HG02981 (cell line): ENCODE measurements around the gene BCL10.
A peak's percentile ranks its signal among the peaks of the same experiment; 100 is the strongest.

Experiments
- ATAC-seq: cut with Tn5 transposase; IDR thresholded peaks from one replicate; pipeline ENCODE4 v1.9.1; 2021; ENCODE audit warnings: mild to moderate bottlenecking, moderate library complexity; ENCODE audit not compliant: unreplicated experiment

Gene BCL10

GRCh38 chr1:85300140-85300539 lies 23.7 kb upstream of the BCL10 start:
- ATAC-seq = no peak

DNA sequence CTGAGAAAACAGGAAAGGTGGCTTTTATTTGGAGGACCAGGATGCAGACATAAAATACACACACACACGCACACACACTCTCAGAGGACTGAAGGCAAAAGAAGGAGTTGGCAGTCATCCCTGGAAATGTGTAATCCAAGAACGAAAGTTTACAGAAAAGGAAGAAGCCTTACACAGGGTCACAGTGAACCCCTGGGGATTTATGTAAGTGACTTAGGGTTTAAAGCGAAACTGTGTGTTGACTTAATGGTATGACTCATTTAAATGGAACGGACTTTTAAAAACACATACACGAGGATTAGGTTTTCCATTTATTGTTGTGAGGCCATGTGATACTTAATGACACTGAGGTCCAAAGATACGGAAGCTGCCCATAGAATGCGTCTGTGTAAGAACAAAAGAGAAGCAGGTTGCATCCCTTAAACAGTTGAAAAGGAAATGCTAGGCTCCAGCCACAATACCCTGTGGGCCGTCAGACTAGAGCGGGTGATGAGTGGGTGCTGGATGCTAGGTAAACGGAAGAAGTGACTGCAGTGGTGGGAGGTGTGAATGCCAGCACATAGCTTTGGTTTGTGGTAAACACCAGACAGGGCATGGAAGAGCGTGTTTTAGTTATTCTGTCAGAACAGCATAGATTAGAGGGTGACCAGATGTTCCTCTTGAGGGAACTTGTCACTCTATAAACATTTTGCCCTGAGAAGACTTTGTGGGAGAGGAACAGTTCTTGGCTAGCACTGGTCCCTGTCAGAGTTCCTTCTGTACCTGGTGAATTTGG lies 21.6 kb upstream of the BCL10 start:
- peak; percentile 88 for ATAC-seq

DNA sequence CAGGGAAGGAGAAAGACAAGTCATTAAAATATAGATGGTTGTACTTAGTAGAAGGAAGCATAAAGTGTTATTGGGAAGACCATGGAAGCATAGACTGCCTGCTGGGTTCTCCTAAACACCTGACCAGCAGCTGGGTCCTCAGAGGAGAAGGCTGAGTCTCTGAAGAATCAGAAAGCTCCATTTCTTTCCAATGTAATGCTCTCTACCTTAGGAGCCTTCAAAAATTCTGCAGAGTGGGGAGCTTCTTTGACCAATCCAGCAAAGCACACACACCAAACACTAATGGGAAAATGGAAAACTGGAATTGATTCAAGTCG lies 21.1 kb upstream of the BCL10 start:
- no peak for ATAC-seq

GRCh38 chr1:85296980-85297379 lies 20.5 kb upstream of the BCL10 start:
- no peak for ATAC-seq

DNA sequence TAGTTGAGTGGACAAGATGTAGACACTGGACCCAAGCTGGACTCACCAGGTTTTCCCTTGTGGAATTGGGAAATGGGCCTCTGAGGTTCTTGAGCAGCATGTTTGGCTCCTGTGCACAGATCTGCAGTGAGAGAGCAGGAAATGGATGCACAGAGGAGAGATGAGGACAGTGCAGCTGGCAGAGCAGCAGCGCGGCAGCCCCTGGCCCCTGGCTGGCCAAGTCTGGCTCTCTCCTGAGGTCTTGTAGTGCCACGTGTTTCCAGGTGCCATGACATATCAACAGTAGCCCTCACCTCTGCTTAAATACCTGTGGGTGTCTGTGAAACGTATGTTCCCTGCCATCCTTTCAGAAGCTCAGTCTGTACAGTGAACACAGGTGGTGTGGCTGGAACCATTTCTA lies 19.2 kb upstream of the BCL10 start:
- ATAC-seq = no peak

- no peak for ATAC-seq
These were observed 18.6 kb upstream of the BCL10 start for GRCh38 chr1:85295006-85295431.

DNA sequence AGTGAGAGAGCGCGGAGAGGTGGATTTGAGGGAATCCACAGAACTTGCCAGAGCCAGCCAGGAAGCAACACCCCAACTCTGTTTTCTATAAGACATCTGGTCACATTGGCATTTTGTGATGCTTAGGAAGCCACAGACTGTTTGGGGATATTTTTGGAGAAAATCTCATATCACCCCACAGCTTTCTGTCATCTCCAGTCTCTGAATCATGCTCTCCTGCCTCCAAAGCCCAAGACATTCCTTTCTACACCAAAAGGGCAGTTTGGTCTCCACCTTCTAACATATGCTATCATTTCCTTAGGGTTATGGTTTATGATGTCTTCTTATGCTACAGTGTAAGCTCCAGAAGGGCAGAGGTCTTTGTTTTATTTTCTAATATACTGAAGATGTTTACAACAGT lies 14.4 kb upstream of the BCL10 start:
- no peak for ATAC-seq

GRCh38 chr1:85289848-85290335 lies 13.5 kb upstream of the BCL10 start:
- no peak for ATAC-seq

DNA sequence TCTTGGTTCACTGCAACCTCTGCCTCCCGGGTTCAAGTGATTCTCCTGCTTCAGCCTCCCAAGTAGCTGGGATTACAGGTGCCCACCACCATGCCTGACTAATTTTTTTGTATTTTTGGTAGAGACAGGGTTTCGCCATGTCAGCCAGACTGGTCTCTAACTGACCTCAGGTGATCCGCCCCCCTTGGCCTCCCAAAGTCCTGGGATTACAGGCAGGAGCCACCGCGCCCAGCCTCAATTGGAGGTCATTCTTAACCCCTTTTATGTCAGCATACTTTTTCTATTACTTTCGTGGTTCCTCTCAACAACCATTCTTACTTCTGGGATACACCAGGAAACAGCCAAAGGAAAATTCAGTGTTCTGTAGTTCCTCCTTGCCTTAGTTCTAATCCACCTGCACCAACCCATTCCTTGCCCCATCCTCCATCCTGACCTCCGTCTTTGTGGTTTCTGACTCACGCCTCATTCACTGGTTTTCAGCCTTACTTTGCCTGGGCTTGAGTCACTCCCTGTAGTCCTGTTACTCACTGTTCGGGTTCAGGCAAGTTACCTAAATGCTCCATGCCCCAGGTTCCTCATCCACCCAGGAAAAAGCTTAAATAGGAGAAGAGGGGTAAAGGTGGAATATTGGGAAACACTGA lies 12.9 kb upstream of the BCL10 start:
- no peak for ATAC-seq

DNA sequence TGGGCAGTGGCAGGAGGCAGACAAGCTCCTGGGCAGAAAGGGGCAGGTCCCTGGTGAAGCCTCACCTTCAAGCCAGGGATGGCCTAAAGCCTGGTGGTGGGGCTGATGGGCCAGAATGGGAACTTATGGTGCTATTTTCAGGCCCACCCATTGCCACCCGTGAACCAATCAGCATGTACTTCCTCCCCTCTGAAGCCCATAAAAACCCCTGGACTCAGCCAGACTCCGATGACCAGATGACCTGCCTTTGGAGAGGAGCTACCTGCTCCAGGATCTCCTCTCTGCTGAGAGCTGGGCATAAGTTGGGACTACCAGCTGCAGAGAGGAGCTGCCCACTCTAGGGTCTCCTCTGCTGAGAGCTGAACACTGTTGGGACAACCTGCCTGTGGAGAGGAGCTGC lies 7.8 kb upstream of the BCL10 start:
- ATAC-seq = no peak

DNA sequence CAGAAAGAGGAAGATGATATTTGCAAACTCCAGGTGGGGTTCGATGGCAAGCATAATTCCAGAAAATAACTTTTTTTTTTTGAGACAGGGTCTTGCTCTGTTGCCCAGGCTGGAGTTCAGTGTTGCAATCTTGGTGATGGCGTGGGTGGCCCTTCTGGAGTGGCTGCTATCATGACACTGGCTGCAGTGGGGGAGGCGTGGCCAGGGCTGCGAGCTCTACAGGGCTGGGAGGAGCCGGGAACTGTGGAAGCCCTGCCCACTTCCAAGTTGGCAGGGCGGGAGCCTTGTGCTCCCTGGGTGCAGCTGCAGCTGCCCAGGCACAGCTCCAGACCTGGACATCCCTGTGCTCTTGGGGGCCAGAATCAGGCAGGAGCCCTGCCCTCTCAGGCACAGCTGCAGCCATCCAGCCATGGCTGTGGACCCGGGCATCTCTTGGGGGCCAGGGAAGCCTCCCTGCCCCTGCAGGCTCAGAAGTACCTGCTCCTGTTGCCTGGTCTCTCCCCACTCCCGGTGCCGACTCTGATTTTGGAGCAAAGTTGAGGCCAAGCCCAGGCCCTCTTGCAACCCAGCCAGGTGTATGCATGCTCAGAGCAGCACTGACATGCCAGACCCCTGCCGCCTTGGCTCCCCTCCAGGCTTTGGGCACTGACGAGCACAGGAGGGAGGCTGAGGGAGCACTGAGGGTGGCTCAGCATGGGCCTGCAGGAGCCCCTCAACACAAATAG lies 7.2 kb upstream of the BCL10 start:
- ATAC-seq = no peak

DNA sequence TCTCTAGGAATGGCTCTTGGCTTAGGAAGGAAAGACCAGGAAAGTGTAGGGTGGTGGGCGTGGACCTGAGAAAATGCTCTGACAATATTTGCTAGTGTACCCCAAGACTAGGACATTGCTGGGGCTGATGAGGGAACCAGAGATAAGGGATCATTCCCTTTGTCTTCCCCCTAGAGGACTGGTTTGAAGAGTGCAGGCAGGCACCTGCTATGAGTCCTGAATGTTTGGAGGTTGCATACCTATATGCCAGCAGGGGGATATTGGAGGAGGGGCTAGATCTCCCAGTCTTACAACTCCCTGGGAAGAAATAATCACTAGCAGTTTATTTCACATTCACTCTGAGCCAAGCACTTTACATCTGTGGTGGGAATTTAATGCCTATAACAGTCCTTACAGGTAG lies 6.0 kb upstream of the BCL10 start:
- ATAC-seq = no peak

DNA sequence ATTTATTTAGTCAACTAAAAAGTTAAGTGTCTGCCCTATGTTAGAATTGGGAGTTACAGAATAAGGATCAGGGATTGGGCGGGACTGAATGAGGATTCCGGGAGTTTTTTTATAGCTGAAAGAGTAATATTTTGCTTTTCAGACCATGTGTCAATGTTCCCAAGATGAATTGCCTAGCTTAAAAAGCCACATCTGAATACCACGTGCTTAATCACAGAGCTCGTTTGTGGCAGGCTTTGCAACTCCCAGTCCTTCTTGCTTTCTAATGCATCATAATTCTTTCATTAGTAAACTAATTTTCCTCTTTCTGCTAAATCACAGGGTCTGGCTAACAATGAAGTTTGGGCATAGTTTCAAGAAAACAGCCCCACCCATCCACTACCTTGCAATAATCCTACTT lies 4.2 kb upstream of the BCL10 start:
- no peak for ATAC-seq

DNA sequence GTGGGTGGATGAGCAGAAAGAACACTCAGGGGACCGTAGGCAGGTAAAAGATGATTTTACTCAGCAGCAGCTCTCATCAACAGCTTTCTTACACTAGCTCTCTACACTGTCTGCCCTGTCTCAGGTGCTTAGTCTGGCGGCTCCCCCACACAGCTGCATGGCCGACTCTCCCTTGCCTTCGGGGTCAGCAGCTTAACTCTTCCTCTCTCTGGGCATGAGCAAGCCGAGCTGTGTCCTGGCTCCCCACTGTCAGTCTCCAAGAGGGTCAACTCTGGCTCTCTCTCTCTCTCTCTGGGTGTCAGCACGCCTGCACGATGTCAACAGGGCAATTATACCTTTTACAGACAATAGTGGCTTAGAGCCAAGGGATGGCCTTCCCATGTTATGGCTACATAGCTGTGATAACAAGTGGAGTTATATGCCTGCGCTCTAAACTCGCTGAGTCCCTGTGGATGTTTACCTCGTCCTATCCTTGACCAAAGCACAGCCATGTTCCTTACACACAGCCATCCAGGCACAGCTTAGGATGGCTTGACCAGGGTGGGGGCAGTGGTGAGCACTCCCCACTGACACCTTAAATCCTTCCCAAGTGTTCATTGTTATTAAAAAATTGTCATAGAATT lies 3.1 kb upstream of the BCL10 start:
- no peak for ATAC-seq

- no peak for ATAC-seq
These were observed 2.5 kb upstream of the BCL10 start for GRCh38 chr1:85278853-85279314.

DNA sequence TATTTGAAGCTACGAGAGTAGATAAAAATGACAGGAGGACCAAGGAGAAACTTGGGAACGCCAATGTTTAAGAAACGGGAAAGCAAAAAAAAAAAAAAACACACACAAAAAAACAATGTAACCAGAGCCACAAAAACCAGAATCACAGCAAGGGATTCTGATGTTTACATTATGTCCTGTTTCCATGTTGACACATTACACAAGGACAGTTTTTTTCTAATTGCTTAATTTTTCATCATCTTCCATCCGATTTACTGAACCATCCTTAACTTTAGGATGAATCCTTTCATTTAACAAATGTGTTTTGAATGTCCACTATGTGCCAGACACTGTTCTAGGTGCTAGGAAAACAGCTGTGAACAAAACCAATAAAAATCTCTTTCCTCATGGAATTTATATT lies 1.4 kb upstream of the BCL10 start:
- ATAC-seq = no peak

GRCh38 chr1:85276978-85277639 lies 677 bp upstream of the BCL10 start:
- ATAC-seq = no peak

DNA sequence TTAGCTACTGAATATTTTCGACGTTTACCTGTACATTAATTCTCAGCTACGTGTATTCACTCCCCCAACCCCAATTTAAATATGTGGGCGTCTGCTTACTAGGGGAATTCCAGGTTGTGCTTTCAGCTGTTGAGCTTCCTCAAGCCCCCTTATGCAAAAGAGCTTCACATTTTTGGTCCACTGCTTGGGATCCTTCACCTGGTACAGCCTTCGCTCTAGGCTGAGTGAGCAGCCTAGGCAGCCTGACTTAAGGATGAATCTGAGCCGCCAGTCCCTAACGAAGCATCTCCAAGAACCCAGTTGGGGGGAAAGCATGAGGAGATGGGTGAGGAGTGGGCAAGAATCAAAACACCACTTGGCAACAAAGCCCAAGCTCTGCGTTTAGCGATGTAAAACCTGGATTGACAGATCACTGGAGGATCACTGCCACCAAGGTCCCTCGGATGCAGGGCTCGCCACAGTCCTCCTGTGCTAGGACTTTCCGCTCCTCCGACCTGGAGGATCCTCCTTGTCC lies 674 bp downstream of the BCL10 start:
- no peak for ATAC-seq

GRCh38 chr1:85274969-85275453 lies 1.4 kb downstream of the BCL10 start:
- no peak for ATAC-seq

- no peak for ATAC-seq
These were observed 3.0 kb downstream of the BCL10 start for GRCh38 chr1:85273397-85273796.
